GM12874 (cell line): ENCODE results near the gene AKR7A2.

ENCODE experiments used
- TF ChIP-seq, protein P1 (sequence below): IDR thresholded peaks from 2 replicates; pipeline ENCODE4 v1.5.1; 2011; ENCODE audit warnings: low read depth, mild to moderate bottlenecking, control low read depth, low read length, moderate library complexity; ENCODE audit not compliant: insufficient read depth

AKR7A2 gene

DNA sequence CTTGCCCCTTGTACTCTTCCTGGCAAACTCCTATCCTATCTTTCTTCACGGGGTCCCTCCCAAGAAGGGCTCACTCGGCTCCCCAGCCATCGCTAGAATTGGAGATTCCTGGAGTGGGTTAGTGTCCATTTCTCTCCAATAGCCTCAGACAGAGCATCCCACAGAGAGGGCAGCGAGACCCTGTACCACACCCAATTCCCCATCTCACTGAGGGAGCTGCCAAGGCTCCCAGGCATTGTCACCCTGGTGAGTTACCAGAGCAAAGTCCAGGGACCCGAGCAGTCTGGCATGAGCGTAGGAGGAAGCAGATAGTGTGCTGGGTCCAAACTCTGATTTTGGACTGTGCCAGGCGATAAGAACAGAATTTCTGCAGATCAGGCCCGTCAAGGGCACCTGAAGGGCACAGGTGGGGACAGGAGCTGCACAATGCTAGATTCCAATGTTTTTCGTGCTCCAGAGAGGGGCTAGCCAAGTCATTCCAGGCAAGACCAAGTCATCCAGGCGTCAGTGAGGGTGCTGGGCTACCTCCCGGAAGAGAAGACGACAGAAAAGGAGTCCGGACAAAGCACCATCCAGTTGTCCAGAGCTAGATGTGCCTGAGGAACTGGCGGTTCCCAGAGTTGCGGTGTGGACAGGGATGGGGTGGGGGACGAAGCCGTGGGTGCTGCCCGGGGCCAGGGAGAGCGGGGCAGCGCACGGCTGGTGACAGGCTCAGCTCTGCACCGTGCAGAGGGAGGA is 38.7 kb downstream of the AKR7A2 start:
- TF ChIP-seq, protein P1, sequence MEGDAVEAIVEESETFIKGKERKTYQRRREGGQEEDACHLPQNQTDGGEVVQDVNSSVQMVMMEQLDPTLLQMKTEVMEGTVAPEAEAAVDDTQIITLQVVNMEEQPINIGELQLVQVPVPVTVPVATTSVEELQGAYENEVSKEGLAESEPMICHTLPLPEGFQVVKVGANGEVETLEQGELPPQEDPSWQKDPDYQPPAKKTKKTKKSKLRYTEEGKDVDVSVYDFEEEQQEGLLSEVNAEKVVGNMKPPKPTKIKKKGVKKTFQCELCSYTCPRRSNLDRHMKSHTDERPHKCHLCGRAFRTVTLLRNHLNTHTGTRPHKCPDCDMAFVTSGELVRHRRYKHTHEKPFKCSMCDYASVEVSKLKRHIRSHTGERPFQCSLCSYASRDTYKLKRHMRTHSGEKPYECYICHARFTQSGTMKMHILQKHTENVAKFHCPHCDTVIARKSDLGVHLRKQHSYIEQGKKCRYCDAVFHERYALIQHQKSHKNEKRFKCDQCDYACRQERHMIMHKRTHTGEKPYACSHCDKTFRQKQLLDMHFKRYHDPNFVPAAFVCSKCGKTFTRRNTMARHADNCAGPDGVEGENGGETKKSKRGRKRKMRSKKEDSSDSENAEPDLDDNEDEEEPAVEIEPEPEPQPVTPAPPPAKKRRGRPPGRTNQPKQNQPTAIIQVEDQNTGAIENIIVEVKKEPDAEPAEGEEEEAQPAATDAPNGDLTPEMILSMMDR = no peak

DNA sequence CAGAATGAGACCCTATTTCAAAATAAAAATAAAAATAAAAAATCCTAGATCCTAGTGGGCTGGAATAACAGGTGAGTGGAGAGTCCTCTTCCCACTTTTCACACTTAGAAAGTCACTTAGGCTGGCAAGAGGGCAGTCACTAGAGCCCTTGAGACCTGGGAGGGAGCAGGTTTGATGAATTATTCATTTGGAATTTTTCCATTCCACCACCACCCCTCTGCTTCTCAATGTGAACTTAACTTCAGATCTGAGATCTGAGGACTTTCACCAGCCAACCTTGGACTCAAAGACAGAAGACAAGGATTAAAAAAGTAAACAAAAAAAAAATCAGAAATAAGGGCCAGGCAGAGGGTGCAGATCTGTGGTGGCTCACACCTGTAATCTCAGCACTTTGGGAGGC is 39.9 kb downstream of the AKR7A2 start:
- TF ChIP-seq, protein P1 = no peak

DNA sequence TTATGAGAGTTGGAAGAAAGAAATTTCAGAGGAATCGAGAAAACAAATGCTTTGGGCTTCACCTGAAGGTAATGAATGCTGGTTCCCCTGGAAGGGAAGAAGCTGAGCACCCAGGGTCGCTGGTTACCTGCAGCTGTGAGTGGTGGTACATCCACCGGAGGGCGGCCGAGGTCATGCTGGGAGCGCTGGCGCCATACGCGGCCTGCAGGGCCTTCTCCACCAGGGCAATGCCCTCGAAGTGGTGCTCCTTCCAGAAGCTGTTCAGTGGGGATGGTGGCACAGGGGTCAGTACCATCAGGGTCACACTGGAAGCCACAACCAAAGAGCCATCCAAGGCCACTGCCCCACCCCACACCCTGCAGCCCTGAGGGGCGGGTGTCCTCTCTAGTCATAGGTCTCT is 43.5 kb downstream of the AKR7A2 start:
- TF ChIP-seq, protein P1 = no peak

DNA sequence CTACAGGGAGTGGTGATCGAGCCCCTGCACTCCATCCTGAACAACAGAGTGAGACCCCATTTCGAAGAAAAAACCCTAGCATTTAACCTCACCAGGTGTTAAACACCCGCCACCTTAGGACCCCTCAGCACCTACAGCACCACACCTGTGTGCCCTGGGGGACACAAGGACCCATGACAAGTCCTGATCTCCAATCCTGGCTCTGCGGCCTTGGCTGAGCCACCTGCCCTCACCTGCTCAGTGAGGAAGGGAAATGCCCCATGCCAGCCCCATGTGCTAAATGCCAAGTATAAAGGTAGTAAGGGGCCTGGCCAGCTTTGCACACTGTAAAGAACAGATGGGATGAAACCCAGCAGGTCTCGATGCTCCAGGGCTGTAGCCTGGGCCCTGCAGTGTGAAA is 49.2 kb downstream of the AKR7A2 start:
- TF ChIP-seq, protein P1 = no peak

DNA sequence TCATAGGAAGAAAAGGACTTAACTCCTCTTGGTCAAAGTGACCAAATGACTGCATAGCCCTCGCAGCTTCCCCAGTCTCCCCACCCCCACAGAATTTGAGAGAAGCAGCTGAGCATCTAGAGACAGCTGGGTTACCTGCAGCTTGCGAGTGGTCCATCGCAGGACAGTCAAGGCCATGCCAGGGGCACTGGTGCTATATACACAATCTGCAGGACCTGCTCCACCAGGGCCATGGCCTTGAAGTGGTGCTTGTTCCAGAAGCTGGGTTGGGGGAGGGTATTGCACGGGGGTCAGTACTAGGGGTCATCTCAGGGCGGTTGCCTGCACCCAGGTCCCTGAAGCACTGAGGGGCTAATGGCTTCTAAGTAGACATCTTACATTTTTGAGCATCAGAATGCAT is 49.9 kb downstream of the AKR7A2 start:
- TF ChIP-seq, protein P1 = no peak

DNA sequence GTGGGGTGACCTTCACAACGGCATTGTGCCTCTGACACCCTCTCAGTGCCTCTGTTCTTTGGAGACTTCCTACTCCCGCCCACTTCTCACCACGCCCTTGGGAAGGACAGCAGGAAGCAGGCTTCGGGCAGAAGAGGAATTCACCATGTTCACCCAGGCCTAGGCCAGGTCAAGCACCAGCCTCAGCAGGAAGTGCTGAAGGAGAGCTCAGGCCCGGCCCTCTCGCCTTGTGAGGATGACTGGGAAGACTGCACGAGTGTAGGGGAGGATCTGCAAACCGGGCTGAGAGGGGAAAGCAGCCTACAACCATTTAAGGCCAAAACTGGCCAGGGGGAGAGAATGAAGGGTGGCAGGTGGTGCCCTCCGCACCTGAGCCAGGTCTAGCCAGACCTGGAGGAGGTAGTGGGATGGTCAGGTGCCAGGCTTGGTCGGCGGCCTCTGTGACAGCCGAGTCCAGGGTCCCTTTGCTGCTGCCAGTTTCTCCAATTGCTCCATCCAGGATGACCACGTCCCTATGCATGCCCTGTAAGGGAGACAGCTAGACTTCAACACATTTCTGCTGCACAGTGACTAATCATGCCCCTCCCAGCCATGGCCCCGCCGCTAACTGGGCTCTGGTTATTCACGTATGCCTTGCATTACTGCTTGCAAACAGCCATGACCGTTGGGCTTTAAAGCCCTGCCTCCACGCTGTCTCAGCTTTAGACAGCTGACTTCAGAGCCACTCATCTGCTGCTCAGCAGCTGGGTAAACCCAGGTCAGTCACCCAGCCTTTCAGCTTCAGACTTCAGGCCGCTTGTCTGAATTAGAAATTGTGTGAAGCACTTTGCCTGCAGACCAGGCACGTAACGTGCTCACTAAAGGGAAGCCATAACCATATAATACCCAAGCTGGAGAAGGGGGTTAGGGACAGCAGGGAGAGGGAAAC is 51.5 kb downstream of the AKR7A2 start:
- TF ChIP-seq, protein P1 = no peak

DNA sequence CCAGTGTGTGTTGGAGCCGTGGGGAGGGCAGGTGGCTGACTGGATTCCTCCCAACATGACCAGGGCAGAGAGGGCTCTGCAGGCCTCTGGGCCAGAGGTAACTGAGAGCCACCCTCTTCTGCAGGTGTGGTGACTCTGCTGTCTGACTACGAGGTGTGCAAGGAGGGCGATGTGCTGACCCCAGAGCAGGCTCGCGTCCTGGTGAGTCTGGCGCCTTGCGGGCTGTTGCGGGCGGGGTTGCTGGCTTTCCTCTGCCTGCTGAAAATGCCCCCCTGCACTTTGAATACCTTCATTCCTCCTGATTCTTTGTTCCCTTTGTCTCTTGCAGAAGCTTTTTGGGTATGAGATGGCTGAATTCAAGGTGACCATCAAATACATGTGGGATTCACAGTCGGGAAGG is 53.6 kb downstream of the AKR7A2 start:
- TF ChIP-seq, protein P1 = no peak
